Fibroblast of skin of left biceps (primary cell): Measurements from ENCODE around the gene MYO5B.

Experiments used
- DNase-seq, 2 experiments: peaks; one replicate each; pipeline ENCODE4 v3.0.0-alpha.2; 2013; ENCODE audit warnings: low read depth in 2 of 2

Gene MYO5B

GRCh38 chr18:49968644-49969309 lies 226.2 kb downstream of the MYO5B start:
- no peak for DNase-seq

DNA sequence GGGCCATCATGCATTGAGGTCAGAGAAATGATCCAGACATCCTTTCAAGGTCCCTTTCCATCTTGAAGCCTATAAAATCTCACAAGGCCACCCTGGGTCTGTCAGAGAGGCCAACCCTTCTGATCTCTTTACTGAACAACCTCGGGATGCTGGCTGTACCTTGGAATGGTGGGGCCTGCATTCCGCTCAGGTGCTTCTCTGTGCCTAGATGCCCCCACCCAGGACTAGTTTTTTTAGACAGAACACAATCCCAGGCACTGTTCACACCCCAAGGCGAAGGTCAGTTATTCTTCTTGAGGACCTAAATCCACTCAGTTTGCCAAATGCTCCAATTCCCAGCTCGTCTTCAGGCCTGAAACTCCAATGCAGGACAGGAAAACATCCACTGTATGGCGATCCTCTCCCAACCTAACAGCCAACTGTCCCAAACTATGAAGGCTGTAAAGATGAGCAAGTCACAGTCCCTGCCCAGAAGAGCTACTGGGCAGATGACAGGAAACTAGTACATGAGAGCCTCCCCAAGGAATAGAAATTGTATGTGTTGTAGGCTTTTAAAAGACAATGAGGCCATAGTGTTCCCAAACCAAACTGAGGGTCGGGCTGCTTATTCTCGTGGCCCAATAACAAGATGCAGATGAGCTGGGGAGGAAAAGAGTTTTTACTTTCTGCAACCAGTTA lies 227.2 kb downstream of the MYO5B start:
- no peak for DNase-seq

GRCh38 chr18:49967171-49967570 lies 227.8 kb downstream of the MYO5B start:
- no peak for DNase-seq

DNA sequence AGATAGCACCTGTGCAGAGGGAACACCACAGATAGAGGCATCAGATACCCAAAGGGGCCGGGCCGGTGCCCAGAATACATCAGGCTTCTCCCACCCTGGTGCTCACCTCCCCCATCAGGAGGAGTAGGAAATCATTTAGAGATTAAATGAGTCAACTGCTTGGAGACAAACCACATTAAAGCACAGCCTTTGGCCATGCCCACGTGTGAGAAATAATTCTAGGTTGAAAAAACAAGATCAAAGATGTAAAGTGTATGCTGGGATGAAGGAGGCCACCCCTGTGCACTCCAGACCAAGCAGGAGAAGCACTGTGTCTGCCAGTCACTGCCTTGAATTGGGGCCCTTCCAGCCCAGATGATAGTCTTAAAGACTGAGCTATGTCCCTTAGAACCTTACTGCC lies 228.9 kb downstream of the MYO5B start:
- DNase-seq = no peak

DNA sequence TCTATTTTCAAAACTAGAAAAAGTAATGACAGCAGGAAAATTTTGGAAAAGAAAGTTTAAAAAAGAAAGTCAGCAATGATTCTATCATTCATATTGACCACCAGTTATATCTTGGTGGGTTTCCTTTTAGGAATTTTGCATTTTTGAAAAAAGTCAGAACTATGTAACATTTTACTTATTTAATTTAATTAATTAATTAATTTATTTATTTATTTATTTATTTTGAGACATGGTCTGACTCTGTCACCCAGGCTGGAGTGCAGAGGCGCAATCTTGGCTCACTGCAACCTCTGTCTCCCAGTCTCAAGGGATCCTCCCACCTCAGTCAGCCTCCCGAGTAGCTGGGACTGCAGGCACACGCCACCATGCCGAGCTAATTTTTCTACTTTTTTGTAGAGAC lies 231.7 kb downstream of the MYO5B start:
- DNase-seq = no peak

DNA sequence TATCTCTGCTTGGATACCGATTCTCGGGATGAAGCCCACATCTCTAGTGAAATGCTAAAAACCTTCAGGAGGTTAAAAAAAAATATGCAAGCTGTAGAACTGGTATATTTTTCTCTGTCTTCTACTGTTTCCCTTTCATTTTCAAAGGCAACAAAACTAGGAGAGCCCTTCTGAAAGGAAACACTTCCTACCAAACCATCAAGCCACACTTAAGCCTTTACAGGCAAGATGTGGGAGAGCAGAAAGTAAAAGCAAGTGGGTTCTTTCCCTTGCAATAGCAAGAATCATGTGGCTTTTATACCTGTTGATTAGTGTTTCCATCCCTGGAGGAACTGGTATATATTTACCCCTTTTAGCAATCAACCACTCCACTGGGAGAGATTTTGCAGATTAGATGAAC lies 233.7 kb downstream of the MYO5B start:
- DNase-seq = no peak

GRCh38 chr18:49960376-49960775 lies 234.6 kb downstream of the MYO5B start:
- no peak for DNase-seq

DNA sequence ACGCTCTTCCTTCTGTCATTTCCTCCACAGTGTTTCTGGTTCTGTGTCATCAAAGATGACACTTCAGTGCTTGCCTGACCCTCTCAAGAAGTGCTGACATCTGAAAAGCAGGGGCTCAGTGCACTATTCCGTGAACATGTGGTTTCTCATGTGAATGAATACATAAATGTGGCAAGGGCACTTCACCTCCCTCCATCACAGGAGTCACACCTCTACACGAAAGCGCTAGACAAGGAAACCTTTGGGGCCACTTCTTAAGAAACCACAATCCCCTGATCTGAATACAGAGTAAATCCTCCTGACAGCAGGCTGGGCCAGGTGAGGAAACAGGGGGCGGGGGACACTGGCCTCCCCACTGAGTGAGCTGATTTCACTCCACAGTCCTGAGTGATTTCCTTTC lies 235.8 kb downstream of the MYO5B start:
- DNase-seq = no peak

DNA sequence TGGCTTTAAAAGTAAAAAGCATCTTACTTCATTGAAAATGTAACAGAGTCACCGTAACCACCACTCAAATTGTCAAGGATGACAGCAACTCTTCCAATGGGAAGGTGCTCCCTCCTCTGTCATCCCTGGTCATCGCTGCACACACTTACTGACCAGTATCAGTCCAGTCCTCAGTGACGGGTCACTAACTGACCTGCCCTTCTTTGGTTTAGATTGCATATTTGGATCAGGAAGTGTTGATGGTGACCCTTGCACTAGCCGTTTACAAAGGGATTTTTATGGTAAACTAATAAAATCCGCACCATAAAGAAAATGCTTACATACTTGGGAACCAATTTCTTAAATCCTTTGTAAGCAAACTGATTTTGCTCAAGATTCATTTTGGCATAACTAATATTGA lies 239.7 kb downstream of the MYO5B start:
- DNase-seq = no peak

DNA sequence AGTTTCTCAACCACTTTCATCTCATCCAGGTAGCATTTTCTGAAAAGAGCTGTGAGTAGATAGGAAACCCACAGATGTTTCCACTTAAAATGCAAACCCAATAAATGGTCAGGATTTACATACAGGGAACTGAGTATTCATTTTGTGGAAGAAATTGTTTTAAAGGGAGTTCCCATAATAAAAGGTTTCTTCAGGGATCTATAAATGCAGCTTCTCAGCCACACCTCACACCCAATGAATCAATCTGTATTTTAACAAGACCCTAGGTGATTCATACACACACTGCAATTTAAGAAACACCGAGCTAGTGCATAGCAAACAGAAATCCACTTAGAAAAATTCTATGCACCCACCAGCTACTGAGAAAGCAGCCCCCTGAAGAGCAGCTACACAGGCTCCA lies 241.6 kb downstream of the MYO5B start:
- no peak for DNase-seq

GRCh38 chr18:49949951-49950395 lies 245.0 kb downstream of the MYO5B start:
- DNase-seq = no peak

DNA sequence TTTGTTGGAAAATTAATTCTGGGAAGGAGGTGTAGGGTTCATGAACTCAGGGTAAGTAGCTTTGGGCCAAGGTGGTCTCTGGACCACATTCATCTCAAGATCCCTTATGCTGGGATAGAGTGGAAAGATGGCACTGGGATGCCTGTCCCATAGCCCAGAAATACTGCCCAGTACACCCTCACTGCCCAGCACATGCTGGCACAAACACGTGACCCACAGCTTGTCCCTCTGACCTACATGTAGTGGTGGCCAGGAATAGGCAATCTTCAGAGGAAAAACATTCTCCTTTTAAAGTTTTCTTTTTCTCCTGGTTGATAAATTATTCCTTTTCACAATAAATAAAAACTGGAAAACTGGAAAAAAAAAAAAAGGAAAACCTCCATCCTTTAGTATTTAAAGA lies 246.0 kb downstream of the MYO5B start:
- DNase-seq = no peak

DNA sequence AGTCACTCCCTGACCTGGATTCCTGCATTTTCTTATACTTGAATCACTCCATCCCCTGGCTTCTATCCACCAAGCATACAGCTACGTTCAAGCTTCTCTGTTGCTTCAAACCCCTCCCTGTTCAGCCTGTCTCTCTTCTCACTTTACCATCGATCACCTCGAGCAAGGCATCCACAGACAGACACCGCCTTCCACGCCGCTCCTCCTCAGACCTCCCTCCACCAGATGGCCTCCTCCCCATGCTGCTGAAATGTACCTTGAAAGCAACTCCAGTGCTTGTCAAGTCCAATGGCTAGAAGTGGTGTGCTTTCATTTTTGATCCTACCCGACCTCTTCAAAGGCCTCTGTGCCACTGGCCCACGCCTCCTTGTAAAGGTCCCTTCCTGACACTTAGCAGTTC lies 250.3 kb downstream of the MYO5B start:
- no peak for DNase-seq

- no peak for DNase-seq
Observed at GRCh38 chr18:49936821-49937220, 258.1 kb downstream of the MYO5B start.

- DNase-seq = no peak
Observed at GRCh38 chr18:49935215-49935614, 259.7 kb downstream of the MYO5B start.

DNA sequence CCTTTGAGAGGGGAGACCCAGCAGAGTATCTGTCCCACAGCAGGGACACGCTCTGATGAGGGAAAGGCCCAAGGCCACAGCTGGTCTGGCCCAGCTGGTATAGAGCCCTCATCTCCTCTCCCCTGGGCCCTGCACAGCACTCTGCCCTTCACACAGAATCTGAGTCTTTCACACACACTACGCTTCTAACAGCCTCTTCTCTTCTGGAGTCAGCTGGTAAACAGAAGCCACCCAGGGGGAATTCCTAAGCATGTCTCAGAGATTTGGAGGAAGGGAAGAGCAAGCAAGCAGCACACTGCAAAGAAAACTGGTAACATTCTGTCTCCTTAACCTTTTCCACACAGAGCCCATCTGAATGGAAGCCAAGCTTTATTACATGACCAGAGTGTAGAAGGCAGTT lies 260.5 kb downstream of the MYO5B start:
- no peak for DNase-seq

DNA sequence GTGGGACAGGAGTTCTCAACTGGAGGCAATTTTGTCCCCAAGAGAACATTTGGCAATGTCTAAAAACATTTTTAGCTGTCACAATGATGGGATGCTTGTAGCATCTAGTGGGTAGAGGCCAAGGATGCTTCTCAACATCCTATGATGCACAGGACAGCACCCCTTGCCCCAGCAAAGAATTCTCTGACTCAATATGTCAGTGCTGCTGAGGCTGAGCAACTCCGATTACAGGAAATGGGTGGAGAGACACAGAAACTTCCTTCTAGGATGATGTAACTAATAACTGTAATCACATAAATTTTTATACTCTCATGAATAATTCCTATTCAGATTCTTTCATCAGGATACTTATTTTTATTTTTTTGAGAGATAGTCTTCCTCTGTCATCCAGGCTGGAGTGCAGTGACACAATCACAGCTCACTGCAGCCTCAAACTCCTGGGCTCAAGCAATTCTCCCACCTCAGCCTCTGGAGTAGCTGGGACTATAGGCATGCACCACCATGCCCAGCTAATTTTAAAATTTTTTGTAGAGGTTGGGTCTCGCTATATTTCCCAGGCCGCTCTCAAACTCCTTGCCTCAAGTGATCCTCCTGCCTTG lies 261.3 kb downstream of the MYO5B start:
- no peak for DNase-seq

DNA sequence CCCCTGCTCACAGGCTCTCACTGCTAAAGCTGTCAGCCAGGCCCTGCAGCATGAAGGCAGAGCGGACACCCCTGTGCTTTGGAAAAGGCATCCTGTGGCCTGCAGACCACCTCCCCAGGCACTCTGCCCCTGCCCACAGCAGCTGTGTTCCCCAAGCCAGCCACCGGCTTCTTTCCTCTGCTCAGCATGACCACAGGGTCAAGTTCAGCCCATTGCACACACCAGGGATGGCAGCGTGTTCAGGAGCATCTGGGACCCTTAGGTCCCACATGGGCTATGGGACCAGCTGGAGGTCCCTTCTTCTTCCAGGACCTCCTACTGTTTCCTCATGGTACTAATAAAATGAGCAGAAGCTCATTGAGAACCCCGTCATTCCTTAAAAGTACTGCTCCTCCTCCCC lies 263.2 kb downstream of the MYO5B start:
- no peak for DNase-seq

DNA sequence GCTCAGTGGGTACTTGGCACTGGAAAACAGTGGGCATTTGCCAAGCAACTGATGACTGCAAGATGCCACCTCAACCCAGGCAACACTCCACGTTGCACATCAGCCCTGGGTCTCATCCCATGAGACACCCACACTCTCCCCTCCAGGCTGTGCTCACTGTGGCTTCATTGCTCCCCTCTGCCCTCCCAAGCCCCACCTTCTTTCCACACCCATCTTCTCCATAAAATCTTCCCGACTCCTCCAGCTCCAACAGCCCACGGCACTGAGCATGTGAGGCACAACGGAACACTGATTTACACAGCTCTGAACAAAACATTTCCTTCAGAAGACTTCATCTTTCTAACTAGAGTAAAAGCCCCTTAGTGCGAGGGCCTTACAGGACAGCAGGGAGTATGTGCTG lies 263.8 kb downstream of the MYO5B start:
- no peak for DNase-seq

DNA sequence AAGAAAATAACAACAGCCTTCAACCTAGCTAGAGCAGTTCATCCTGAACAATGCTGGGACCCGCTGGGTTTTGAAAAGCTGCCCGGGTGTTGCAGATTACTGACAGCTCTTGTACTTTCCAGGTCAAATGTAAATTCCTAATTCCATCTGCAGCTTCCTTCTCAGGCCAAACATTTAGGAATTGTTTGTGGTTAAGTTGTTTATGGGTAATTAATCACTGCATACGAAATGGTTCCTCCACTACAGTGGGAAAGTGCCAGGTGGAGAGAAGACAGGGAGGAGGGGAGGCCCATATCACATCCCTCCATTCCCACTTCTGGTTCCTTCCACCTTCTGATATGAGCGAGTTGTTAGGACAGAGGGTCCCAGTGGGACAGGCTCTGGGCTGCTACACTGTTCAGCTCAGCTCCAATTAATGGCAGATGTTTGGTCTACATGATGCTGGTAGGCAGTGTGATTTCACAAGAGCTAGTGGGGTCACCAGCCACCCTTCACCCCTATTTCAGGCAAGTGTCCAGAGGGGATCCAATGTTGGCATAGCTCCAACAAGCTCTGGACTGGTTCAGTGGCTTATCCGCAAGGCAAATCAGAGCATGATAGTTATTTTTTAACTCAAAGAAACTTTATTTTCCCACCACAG lies 268.7 kb downstream of the MYO5B start:
- DNase-seq = no peak

- no peak for DNase-seq
Observed at GRCh38 chr18:49924293-49924983, 270.5 kb downstream of the MYO5B start.

DNA sequence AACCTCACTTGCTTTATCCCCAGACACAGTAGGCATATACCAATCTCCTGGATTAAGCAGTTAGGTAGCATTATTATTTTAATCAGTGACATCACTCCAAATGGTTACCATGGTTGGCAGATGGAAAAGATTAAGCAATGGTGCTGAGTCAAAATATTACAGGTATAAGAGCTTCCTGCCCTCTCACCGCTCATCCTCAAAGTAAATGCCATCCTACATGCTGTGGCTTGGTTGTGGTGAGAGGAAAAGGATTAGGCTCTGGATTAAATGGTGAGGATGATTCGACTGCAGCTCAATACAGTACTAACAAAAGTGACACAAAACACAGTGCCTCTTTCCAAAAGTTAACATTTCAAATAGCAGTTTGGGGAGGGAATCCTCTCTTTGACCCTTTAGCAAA lies 272.7 kb downstream of the MYO5B start:
- no peak for DNase-seq
